AG09309 (cell line): ENCODE measurements around the gene OMP.

Experiments
- DNase-seq: peaks from one replicate; pipeline ENCODE4 v3.0.0-alpha.2; 2010; ENCODE audit warnings: low read depth
- H3K4me3 ChIP-seq: 2 replicates; pipeline ENCODE4 v1.5.1; 2011; ENCODE audit warnings: mild to moderate bottlenecking, low read depth, low read length, moderate library complexity; ENCODE audit not compliant: control insufficient read depth
- CTCF ChIP-seq: IDR thresholded peaks from 2 replicates; pipeline ENCODE4 v1.5.1; 2011; ENCODE audit warnings: mild to moderate bottlenecking, low read depth, low read length, inconsistent platforms; ENCODE audit not compliant: insufficient read depth, control insufficient read depth; ENCODE audit errors: missing control alignments

Gene OMP

GRCh38 chr11:77081976-77082836 lies 20.4 kb upstream of the OMP start:
- no peak for DNase-seq
- H3K4me3 ChIP-seq = no peak overlapping the region
- no peak for TF ChIP-seq CTCF

- no peak for TF ChIP-seq CTCF
- no peak for DNase-seq
- no peak overlapping the region for H3K4me3 ChIP-seq
Observed at GRCh38 chr11:77082838-77083565, 19.6 kb upstream of the OMP start.

- no peak overlapping the region for H3K4me3 ChIP-seq
- no peak for DNase-seq
- no peak for TF ChIP-seq CTCF
Observed at GRCh38 chr11:77083566-77084245, 18.9 kb upstream of the OMP start.

- TF ChIP-seq CTCF = no peak
- DNase-seq = no peak
- no peak overlapping the region for H3K4me3 ChIP-seq
Observed at GRCh38 chr11:77084581-77085191, 18.0 kb upstream of the OMP start.

GRCh38 chr11:77085652-77086051 lies 17.0 kb upstream of the OMP start:
- no peak overlapping the region for H3K4me3 ChIP-seq
- TF ChIP-seq CTCF = no peak
- no peak for DNase-seq
